GM19397 (cell line): ENCODE data around the gene NEU3.
A peak's percentile ranks its signal among the peaks of the same experiment; 100 is the strongest.
"Not testable (repeated sequence)": the region's sequence is repeated elsewhere in the genome, so short reads cannot be mapped to it uniquely, and the experiment has no call there.

Source experiments
- ATAC-seq: cut with Tn5 transposase; IDR thresholded peaks from one replicate; pipeline ENCODE4 v1.9.1; 2021; ENCODE audit warnings: mild to moderate bottlenecking, moderate library complexity; ENCODE audit not compliant: unreplicated experiment

The NEU3 gene

DNA sequence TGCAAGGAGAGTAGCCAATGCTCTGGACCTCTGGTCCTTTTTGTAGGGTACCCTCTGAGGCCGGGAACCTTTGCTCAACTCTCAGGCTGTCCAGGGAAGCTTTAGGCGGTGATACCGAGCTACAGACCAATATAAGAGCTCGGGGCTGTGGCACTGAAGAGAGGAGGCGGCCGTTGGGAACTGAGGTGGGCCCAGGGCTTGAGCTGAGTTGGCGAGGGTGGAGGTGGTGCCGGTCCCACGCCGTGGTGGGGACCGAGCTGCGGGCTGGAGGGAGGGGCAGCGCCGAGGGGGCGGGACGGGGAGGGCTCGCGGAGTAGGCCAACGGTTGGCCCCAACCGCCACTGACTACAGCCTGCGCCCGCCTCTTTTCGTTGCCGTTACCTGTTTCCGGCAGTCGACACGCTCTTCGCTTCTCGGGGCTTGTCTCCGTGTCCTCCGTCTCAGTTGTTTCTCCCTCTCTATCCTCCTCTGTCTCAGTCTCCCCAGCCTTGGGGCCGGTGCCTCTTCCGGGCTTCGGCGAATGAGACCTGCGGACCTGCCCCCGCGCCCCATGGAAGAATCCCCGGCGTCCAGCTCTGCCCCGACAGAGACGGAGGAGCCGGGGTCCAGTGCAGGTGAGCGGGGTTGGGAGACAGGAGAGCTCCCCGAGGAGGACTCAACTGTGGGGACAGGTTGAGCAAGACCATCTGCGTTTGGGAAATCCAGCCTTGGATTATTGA is at the start of gene NEU3:
TSS of gene NEU3 (plus strand) at position 393 of the 719 bp plus-strand sequence. CDS start at position 521, 128 bp downstream.
- ATAC-seq, result peak; percentile 88

DNA sequence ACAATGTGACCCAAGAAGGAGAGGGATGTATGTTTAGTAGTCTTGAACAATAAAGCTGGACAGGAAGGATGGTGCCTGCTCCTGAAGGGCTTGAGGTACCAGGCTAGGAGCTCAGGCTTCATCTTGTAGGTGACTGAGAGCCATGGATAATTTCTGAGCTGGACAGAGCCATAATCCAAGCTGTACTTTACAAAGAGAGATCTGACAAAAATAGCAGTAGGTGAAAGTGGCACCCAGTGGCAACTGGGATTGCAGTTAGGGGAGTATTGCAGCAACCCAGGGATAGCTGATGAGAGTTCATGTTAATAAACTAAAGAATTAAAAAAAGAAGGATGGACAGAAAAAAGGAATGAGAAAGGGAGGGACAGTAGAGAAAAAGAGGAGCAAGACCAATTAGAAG is 47.2 kb upstream of the NEU3 start:
- no peak for ATAC-seq

GRCh38 chr11:74942073-74942759 is 46.5 kb upstream of the NEU3 start:
- ATAC-seq, result no peak

DNA sequence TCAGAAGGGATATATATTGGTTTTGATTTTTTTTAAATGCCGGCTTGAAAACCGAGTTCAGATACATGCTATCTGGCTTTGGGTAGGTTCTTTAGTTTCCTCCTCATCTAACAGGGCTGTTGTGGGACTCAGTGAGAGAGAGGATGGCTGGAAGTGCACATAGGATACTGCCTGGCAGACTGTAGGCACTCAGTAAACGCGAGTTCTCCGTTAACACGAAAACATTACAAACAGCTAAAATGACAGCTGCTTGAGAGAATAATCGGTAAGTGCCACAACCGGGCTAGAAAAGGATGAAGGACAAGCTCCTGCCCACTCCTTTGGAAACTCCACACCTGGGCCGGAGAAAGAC is 40.2 kb upstream of the NEU3 start:
- no peak for ATAC-seq

- peak; percentile 95 for ATAC-seq
Observed at GRCh38 chr11:74948898-74949752, 39.6 kb upstream of the NEU3 start, which contains the start of the genes SPCS2 and XRRA1. Gene SPCS2 (plus strand): TSS chr11:74949266. CDS start chr11:74949286, 20 bp downstream. Gene XRRA1 (minus strand): TSS chr11:74949091. CDS start chr11:74940878, 8,213 bp downstream.

DNA sequence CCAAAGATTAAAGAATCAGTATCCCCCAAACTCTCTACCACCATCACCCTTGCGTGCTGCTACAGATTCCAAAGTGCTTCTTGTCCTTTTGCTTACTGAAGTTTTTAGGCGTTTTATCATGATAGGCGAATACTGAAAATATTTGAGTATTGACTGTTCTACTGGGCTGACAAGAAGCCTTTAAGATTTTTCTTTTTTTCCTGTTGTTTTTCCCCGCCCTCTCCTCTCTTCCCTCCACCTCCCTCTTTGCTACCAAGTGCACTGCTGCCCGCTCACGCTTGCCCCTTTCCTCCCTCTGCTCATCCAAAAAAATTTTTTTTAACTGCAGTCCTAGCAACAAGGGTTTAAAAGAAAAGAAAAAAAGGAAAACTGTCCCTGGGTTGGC is 39.0 kb upstream of the NEU3 start:
- ATAC-seq, result no peak

DNA sequence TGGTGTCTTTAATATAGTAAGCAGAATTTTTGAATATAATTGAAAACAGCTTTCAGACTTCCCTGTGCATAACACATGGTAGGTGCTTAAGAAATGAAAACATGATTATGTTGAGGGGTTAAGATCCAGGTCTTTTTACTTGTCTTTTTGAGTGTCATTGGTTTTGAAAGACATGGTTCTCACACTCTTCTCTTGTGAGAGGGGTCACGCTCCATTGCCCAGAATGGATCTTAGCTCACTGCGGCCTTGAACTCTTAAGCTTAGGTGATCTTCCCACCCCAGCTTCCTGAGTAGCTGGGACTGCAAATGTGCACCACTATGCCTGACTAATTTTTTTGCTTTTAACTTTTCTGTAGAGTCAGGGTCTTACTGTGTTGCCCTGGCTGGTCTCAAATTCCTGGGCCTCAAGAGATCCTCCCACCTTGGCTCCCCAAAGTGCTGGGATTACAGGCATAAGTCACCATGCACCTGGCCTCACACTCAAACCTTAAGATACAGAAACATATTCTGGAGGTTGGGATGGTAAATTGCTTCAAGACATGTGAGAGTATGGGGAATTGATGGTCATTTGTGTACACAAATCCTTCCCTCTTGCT is 38.3 kb upstream of the NEU3 start:
- ATAC-seq, result no peak

DNA sequence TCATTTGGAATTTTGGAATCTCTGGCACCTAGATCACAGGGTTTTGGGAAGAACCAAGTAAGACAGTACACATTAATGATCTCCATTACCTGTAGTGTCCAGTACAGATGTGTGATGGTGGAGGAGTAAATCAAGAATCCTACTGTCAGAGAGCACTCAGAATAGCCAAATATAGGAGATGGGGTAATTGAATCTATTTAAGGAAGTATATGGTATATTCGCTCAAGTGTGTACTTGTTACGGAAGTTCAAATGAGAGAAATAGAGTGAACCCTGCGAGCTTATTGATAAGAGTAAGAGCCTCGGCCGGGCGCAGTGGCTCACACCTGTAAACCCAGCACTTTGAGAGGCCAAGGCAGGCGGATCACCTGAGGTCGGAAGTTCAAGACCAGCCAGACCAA is 37.5 kb upstream of the NEU3 start:
- no peak for ATAC-seq

GRCh38 chr11:74952752-74953151 is 36.0 kb upstream of the NEU3 start:
- ATAC-seq, result no peak

DNA sequence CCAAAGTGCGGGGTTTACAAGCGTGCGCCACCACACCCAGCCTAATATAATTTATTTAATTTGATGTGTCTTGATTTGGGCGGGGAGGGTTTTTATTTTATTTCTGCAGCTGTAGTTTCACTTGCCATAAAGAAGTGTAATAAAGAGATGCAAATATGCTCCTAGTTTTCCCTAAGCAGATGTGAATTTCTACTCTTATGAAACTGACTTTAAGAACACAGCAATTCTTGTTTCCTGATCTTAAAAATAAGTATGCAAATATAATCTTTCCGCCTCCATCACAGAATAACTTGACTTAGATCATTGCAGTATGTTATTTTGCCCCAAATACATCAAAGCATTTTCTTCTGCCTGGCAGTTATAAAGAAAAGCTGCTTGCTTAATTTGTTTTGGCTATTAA is 35.3 kb upstream of the NEU3 start:
- ATAC-seq, result no peak

DNA sequence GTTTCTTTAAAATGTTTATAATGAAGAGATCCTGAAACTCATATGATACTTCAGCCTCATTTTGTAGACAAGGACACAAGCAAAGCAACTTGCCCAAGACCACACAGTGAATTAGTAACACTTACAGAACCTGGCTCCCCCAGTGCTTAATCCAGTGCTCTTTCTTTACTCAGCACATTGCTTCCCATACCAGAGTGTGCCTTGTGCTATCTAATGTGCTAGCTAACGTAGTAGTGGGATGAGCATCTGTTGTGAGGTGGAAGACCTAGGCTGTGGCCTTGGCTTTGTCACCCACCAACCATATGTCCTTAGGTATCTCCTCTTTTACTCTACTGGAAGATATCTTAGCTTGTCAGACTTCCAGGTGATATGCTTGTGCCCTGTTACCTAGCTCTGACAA is 34.5 kb upstream of the NEU3 start:
- ATAC-seq, result no peak

GRCh38 chr11:74956397-74957015 is 32.2 kb upstream of the NEU3 start:
- no peak for ATAC-seq

DNA sequence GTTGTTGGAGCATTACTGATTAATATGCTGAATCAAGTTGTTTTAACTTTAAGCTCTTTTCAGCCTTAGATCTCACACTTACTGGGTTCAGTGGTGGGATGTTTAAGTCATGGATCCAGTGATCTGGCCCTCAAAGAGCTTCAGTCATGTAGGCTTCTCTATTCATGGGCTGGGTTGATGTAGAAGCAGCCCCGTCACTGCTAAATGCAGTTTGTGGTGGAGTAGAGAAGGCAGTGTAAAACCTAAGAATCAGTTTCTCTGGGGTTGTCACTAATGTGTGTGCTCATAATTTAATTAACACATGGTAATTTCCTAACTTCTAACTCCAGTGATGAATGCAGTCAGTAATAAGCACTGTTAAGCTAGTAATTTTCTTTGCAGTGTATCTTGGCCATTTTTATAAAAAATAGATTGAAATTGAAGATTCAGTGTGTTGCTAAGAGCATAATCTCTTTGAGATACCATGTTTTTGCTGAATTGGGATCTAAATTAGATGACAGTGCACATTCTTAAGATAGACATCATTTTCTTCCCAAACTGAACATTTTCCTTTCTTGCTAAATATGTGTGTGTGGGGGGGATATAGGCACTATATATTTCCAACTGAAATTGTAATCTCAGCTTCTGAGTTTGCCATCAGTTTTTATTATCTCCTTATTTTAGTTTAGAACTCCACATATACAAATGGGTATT is 30.6 kb upstream of the NEU3 start:
- ATAC-seq, result no peak

DNA sequence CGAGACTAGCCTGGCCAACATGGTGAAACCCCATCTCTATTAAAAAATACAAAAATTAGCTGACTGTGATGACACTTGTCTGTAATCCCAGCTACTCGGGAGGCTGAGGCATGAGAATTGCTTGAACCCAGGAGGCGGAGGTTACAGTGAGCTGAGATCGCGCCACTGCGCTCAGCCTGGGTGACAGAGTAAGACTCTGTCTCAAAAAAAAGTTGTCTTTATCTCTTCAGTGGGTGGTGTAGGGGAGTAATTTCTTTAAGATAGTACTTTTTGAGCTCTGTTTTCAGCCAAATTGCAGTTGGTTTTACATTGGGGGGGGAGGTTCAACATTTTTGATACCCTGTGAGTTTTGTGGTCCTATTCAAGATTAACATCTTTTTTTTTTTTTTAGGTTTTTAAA is 28.6 kb upstream of the NEU3 start:
- ATAC-seq, result not testable (repeated sequence)

- no peak for ATAC-seq
Observed at GRCh38 chr11:74966651-74967050, 22.1 kb upstream of the NEU3 start.

DNA sequence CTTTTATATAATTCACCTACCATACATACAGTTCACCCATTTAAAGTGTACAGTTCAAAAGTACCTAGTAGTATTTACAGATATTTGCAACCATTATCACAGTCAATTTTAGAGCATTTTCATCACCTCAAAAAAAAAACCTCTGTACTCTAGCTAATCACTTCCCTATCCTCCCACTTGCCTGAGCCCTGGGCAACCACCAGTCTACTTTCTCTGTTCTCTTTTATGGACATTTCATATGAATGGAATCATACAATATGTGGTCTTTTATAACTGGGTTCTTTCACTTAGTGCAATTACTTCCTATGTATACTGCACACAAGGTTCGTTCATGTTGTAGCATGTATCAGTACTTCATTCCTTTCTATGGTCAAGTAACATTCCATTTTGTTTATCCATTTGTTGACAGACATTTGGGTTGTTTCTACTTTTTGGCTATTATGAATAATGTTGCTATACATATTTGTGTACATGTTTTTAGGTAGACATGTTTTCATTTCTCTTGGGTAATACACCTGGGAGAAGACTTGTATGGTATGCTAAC is 17.8 kb upstream of the NEU3 start:
- ATAC-seq, result no peak

DNA sequence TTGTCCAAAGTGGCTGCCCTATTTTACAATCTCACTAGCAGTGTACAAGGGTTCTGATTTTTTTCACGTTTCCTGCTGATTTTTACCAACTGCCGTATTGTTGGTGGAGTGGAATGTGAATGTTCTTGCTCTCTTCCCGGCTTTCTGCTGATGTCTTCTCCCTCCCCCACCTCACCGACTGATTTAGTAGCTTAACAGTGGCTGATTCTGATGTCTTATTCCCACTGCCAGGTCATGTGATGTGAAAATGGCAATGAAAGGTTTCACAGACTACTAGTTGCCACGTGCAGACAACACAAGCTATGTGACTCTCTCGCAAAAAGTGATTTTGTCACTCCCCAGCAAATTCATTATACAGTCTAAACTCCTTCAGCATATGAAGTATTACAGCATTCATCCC is 17.3 kb upstream of the NEU3 start:
- ATAC-seq, result no peak

- ATAC-seq, result no peak
Observed at GRCh38 chr11:74978041-74978440, 10.7 kb upstream of the NEU3 start.

GRCh38 chr11:74980634-74981033 is 8.1 kb upstream of the NEU3 start:
- ATAC-seq, result no peak

- no peak for ATAC-seq
Observed at GRCh38 chr11:74981888-74982287, 6.8 kb upstream of the NEU3 start.
